CD4-positive, alpha-beta T cell treated with Interleukin-17A for 1 hour (primary cell): ENCODE measurements around the gene BCO2.

Source experiments
- DNase-seq: peaks from one replicate; pipeline ENCODE4 v3.0.0-alpha.2; 2020

Gene BCO2

GRCh38 chr11:112219476-112220232, 44.3 kb downstream of the BCO2 start:
- peak; percentile 83 for DNase-seq

- DNase-seq: no peak
These were observed 46.0 kb downstream of the BCO2 start for GRCh38 chr11:112221274-112221835.

- no peak for DNase-seq
These were observed 47.0 kb downstream of the BCO2 start for GRCh38 chr11:112222303-112222702.

GRCh38 chr11:112223121-112223520, 47.8 kb downstream of the BCO2 start:
- no peak for DNase-seq

GRCh38 chr11:112223754-112224532, 48.6 kb downstream of the BCO2 start:
- no peak for DNase-seq

GRCh38 chr11:112225753-112226061, 50.4 kb downstream of the BCO2 start:
- no peak for DNase-seq

- peak; percentile 86 for DNase-seq
These were observed 50.9 kb downstream of the BCO2 start, which contains the start of gene PTS for GRCh38 chr11:112226062-112226830. Gene PTS (plus strand): TSS chr11:112226428. CDS start chr11:112226444, 16 bp downstream.

GRCh38 chr11:112226831-112227401, 51.6 kb downstream of the BCO2 start:
- DNase-seq: peak; percentile 4

- no peak for DNase-seq
These were observed 52.2 kb downstream of the BCO2 start for GRCh38 chr11:112227471-112227870.

- no peak for DNase-seq
These were observed 53.4 kb downstream of the BCO2 start for GRCh38 chr11:112228706-112229105.

- no peak for DNase-seq
These were observed 53.8 kb downstream of the BCO2 start for GRCh38 chr11:112229159-112229558.

GRCh38 chr11:112229746-112230433, 54.6 kb downstream of the BCO2 start:
- no peak for DNase-seq

- DNase-seq: no peak
These were observed 56.6 kb downstream of the BCO2 start for GRCh38 chr11:112231952-112232351.

GRCh38 chr11:112235750-112236390, 60.6 kb downstream of the BCO2 start:
- DNase-seq: no peak

GRCh38 chr11:112237451-112237850, 62.1 kb downstream of the BCO2 start:
- no peak for DNase-seq

- DNase-seq: no peak
These were observed 62.7 kb downstream of the BCO2 start for GRCh38 chr11:112238041-112238440.

GRCh38 chr11:112241486-112241885, 66.2 kb downstream of the BCO2 start:
- DNase-seq: no peak

GRCh38 chr11:112247201-112247600, 71.9 kb downstream of the BCO2 start:
- DNase-seq: no peak

- DNase-seq: no peak
These were observed 72.9 kb downstream of the BCO2 start for GRCh38 chr11:112248201-112248600.

GRCh38 chr11:112249871-112250610, 74.7 kb downstream of the BCO2 start:
- DNase-seq: no peak
